Esophagus mucosa (tissue), 1 donor: ENCODE results near the gene HDAC6. TPM values are rescaled to one million over a fixed set of nuclear protein-coding genes. Genes with fewer than 3 reads are reported as not detected.
A peak's percentile ranks its signal among the peaks of the same experiment; 100 is the strongest.

ENCODE experiments used
- ATAC-seq: fragments of 200-7000 bp; cut with Tn5 transposase; one replicate; pipeline ENCODE4 v1.9.1; 2020
- total RNA-seq: library from RNA; stranded (reverse); gene quantifications from one replicate; pipeline ENCODE4 v1.2.4, GENCODE V29; 2023
- donor health status: DM: yes; HTN: yes; CAD: no.

HDAC6 gene
- total RNA-seq, result 46.5 TPM

DNA sequence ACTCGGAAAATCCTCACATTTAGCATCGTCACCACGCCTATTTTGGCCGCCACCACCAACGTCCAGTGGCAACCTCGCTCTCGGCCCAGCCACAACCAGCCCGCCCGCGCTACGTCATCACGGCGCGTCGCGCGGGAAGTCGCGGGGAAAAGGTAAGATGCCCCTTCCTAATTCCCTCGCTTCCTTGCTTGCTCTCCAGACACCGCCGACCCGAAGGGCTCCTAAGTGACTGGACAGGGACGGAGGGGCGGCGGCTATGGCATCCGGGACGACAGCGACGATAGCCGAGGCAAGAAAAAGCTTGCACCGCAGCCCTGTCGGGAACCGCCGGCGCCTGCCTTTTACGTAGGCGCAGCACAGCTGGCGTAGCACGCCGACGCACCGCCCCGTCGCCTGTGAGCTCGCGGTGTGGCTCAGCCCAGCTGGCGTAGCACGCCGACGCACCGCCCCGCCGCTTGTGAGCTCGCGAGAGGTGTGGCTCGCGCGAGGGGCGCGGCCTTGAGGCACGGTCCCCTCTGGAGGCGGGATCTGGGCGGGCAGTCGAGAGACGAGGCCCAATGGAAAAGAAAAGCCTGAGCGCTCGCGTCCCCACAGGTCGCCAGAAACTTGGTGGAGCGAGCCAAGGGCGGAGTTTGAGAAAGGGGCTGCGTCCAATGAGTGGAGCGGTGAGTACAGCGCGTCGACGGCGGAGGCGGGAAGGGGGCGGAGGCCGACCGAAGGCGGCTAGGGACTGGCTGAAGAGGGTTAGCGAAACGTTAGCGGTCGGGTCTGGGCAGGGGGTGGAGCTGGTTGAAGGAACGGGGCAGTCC lies at the start of gene HDAC6:
Gene HDAC6 (plus strand): TSS at position 788 of the 809 bp plus-strand sequence. CDS start 626 bp downstream, outside the sequence.
- peak; percentile 95 for ATAC-seq

DNA sequence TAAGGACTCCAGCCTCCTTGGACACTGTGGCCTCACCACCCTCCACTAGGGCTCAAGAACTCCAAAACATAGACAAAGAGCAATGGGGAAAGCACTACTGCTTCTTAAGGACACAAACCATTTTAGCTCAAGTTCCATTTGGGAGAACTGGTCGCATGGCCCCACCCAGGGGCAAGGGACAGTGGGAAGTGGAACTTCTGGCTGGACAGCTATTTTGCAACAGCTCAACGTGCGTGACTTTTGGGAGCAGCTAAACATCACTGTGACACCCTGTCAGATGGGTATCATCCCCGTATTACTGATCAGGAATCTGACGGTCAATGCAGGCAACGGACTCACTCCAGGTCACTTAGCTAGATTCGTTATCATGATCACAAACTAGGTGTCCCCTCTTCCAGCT lies 49.4 kb upstream of the HDAC6 start:
- peak; percentile 44 for ATAC-seq

DNA sequence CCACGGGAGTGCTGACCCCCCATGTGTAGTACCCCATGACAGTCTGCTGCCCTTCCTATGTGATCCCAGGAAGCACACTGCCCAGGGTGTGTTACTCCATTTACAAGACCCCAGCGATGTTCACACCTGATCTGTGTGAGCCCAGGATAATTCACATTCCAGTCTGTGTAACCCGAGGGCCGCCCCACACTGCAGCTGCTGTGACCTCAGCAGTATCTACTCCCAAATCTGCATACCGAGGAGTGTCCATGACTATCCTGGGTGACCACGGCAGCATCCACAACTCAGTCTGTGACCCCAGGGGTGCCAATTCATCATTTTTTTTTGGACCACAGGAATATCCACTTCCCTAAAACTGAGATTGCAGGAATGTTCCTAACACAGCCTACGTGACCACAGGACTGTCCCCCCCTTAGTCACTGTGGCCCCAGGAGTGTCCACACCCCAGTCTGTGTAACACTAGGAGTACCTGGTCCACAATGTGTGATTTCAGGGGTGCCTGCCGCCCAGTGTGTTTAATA lies 48.1 kb upstream of the HDAC6 start:
- ATAC-seq, result no peak

DNA sequence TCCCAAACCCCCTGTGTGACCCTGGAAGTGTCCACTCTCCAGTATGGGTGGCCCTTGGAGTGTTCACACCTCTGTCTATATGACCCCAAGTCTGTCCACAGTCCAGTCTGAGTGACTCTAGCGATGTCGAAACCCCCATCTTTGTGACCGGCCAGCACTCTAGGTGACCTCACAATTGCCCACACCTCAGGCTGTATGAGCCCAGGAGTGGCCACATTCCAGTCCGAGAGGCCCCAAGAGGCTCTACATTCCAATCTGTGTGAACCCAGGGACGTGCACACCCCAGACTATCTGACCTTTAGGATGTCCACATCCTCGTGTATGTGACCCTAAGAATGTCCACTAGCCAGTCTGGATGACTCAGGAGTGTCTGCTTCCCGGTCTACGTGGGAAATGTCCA lies 47.6 kb upstream of the HDAC6 start:
- ATAC-seq, result no peak

DNA sequence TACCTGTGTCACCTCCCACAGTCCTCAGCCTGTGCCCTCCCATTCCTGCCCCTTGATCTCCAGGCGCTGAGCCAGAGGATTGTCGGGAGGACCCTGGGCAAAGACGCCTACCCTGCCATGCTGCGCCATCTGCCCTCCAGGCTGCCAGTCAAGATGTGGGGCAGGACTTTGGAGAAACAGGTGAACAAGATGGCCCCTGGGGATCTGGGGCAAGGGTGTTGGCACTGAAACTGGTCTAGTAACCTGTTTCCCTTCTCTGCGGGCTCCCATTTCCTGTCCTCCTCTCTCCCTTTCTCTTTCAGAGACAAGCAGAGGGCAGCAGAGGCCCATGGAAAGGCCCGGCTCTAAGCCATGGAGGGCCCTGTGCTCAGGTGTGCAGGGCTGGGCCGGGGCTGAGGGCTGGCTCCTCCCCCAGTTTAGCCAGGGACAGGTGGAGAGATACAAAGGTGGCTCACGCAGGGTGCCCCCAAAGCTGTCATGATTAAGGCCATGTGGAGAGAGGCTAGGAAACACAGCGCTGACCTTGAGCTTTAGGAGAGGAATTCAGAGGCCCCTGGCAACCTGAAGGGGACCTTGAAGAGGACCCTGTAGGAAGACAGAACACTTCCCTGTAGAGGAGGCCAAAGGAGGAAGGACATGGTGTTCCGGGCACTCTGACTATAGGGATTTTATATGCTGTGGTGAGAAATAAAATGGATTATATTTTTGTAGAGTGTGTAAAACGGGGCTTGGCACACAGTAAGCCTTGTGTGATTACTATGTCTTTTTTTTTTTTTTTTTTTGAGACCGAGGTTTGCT lies 40.0 kb upstream of the HDAC6 start, which contains the start of gene GLOD5:
Gene GLOD5 (plus strand): TSS at position 74 of the 798 bp plus-strand sequence. CDS start 44 bp downstream, at position 118.
- peak; percentile 99 for ATAC-seq

- no peak for ATAC-seq
Observed at GRCh38 chrX:48769230-48769629, 32.6 kb upstream of the HDAC6 start.

- no peak for ATAC-seq
Observed at GRCh38 chrX:48770296-48770695, 31.6 kb upstream of the HDAC6 start.

- ATAC-seq, result no peak
Observed at GRCh38 chrX:48772602-48773001, 29.3 kb upstream of the HDAC6 start.

DNA sequence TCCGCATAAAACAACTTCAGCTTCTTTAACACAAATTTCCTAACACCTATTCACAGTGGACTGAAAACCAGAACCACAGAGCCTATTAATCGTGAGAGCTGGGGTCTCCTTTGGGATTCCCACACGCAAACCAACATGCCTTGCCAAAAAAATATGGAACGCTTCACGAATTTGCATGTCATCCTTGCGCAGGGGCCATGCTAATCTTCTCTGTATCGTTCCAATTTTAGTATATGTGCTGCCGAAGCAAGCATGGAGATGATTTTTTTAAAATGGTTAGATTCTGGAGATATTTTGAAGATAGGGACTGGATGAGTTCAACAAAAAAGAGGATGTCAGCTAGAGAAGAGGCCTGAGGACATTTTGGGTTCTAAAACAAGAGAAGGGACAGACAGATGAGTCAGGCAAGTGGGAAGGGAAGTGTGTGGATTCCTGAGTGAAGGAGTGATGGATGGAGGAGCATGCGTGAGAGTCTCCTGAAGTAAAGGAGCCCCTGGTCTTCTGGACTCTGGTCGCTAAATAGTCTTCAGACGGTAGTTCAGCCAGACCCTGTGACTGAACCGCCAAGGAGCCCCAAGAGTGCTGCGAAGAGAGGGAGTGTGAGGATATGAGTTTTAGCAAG lies 24.9 kb upstream of the HDAC6 start:
- ATAC-seq, result no peak

GRCh38 chrX:48779399-48779798 lies 22.5 kb upstream of the HDAC6 start:
- no peak for ATAC-seq

DNA sequence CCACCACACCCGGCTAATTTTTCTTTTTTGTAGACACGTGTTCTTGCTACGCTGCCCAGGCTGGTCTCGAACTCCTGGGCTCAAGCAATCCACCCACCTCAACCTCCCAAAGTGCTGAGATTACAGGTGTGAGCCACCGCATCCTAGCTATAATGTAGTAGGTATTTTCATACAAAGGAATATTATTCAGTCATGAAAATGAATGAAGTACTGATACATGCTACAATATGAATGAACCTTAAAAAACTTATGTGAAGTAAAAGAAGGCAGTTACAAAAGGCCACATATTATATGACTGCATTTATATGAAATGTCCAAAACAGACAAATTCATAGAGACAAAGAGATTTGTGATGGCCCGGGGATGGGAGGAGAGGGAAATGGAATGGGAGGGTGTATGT lies 20.2 kb upstream of the HDAC6 start:
- ATAC-seq, result no peak

- no peak for ATAC-seq
Observed at GRCh38 chrX:48782216-48782615, 19.7 kb upstream of the HDAC6 start.

DNA sequence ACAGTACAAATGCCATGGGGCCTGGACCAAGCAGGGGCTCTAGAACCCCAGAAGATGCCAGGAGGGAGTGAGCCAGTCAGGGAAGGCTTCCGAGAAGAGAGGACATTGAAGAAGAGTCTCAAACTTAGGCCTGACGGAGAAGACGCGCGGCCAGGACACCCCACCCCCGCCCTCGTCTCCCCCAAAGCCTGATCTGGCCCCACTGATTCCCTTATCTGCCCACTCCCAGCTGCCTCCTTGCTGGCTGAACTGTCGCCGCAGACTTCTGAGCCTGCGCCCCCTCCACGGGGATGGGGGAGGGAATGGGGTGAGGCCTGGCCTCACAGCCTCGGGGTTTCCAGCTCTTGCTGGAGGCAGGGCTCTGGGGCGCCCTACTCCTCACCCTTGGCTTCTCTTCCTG lies 19.1 kb upstream of the HDAC6 start:
- no peak for ATAC-seq

DNA sequence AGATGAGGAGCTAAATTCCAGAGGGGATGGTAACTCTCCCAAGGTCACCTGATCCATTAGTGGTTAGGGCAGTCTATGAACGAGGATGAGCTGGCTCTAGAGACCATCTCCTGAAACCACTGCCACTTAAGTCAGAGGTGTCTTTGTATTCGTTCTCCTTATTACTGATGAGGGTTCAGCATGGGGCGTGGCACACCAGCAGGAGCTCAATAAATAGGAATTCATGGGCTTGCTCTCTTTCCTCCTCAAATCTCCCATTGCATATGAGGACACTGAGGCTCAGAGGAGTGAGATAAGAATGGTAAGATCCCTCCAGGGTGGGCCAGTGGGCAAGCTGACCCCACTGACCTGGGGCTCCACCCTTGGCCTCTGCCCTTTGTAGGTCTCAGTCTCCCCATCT lies 17.1 kb upstream of the HDAC6 start:
- no peak for ATAC-seq

DNA sequence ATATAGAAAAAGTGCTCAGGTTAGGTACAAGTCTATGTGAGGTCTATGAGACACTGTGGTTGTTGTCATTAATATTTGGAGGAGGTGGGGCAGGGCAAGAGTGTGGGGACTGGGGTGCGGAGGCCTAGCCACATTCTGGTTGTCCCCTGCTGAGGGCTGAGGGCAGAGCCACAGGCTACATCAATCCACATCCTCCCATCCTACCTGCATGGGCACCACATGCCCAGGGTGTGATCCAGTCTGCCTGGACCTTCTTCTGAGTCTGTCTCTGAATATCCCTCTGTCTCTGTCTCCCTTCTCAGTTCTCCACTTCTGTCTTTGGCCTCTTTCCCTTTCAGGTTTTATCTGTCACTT lies 16.7 kb upstream of the HDAC6 start:
- ATAC-seq, result no peak

GRCh38 chrX:48785540-48786214 lies 16.2 kb upstream of the HDAC6 start:
- no peak for ATAC-seq

DNA sequence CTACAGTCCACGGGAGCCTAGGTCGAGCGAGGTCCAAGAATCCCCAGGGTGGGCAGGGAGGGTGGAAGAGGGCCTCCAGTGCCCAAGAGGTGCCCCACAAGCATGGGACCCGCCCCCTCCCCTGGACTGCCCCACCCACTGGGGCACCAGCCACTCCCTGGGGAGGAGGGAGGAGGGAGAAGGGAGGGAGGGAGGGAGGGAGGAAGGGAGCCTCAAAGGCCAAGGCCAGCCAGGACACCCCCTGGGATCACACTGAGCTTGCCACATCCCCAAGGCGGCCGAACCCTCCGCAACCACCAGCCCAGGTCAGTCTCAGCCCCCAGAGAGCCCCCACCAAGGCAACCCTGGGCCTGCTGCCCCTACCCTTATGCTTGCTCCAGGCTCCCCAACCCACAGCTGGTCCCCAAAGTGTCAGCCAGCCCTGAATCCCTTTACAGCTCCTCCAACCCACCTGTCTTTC lies 15.5 kb upstream of the HDAC6 start, which contains the start of gene GATA1:
Gene GATA1 (plus strand): TSS at position 250 of the 460 bp plus-strand sequence. CDS start 4,520 bp downstream, outside the sequence.
- ATAC-seq, result no peak

- ATAC-seq, result no peak
Observed at GRCh38 chrX:48786825-48787504, 14.9 kb upstream of the HDAC6 start.

DNA sequence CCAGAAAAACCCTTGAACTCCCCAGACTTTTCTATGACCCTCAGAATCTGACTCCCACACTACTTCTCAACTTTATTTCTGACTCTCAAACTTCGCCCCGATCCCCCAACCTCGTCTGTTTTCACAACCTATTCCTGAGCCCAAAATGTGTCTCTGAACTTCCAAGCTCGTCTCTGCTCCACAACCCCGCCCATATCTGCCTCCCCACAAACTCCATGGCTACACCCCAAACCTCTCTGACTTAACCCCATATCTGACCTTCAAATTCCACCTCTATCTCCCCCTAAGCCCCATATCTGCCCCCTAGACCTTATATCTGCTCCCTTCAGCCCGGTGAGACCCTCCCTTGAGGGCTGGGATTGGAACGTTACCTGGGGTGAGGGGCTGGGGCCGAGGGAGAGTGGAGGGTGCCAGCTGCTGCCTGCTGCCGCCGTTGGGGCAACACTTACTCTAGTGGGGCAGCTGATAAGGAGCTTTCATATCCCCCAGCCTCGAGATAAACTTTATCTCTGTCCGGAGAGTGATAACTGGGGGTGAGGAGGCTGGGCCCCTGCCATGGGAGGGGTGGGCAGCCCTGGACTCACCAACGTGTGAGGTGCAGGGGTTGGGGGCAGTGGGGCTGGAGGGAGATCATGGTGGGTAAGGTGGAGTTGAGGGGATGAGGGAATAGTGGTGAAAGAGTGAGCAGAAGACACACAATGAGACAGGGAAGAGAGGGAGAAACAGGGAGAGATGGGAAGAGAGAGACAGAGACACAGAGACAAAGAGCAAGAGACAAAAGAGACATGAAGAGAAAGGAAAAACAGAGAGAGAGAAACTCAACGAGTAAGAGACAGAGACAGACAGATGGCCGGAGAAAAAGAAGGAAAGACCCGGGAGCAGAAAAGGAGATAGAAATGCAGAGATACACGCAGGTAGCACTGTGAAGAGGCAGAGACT lies 14.1 kb upstream of the HDAC6 start:
- no peak for ATAC-seq
